ENCODE data around the gene FAM20C. TPM values are rescaled to one million over a fixed set of nuclear protein-coding genes. Genes with fewer than 3 reads are reported as not detected.
A peak's percentile ranks its signal among the peaks of the same experiment; 100 is the strongest.
"Not testable (repeated sequence)": the region's sequence is repeated elsewhere in the genome, so short reads cannot be mapped to it uniquely, and the experiment has no call there.

The FAM20C gene
- total RNA-seq, 2 donors from 2014 or later, result 32.5 to 106 TPM

DNA sequence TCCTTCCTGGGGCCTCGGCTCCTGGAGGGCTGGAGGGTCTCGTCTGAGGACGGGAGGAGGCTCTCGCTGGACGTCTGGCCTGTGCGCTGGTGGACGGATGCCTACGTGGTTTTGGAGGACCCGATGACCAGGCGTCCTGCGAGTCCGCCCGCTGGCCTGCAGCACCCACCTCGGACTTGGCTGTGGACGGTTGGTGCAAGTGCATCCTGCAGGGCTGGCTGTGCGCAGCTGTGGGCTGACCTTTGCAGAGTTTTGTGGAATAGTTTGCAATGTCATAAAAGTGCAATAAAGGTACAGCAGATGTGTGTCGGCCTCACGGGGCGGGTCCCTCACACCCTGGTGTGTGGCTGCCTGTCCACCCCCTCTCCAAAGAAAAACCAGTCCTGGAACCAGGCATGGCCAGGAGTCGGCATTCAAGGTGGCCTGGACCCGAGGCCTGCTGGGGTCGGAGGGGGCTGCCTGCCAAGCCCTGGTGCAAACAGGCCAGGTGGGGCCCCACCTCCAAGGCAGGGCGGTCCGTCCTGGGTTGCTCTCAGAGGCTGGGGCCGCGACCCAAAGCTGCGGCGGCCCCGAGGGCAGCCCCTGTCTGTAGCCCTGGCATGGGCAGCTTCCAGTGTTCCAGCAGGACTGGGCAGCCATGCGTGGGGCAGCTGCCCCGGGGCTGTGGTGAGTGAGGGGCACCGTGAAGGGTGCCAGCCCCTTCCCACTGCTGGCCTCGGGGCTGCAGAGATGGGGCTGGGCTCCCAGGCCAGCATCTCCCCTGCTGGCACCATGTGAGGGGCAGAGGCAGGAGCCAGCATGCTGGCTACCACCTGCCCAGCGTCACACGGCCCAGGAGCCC lies 68.3 kb downstream of the FAM20C start:
- H3K4me3 ChIP-seq, result no peak overlapping the region
- H3K27ac ChIP-seq, result no peak overlapping the region
- TF ChIP-seq, protein P1, sequence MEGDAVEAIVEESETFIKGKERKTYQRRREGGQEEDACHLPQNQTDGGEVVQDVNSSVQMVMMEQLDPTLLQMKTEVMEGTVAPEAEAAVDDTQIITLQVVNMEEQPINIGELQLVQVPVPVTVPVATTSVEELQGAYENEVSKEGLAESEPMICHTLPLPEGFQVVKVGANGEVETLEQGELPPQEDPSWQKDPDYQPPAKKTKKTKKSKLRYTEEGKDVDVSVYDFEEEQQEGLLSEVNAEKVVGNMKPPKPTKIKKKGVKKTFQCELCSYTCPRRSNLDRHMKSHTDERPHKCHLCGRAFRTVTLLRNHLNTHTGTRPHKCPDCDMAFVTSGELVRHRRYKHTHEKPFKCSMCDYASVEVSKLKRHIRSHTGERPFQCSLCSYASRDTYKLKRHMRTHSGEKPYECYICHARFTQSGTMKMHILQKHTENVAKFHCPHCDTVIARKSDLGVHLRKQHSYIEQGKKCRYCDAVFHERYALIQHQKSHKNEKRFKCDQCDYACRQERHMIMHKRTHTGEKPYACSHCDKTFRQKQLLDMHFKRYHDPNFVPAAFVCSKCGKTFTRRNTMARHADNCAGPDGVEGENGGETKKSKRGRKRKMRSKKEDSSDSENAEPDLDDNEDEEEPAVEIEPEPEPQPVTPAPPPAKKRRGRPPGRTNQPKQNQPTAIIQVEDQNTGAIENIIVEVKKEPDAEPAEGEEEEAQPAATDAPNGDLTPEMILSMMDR (IDR thresholded peaks at IDR 0.05), result no peak
- H3K36me3 ChIP-seq, result peaks cover 50% of the 10 kb centered on the region
- H3K9me3 ChIP-seq, result peaks cover 4% of the 10 kb centered on the region
- ATAC-seq (ENCODE audit: insufficient number of reproducible peaks, low FRiP score, low read depth) (no peak), DNase-seq (ENCODE audit: low spot score) (no peak)
- H3K4me1 ChIP-seq (ENCODE audit: control insufficient read depth in 1 of 2, low read depth in 2 of 2), result no peaks in the 10 kb centered on the region
- H3K27me3 ChIP-seq (replicated peaks; ENCODE audit: insufficient read depth), result no peaks in the 10 kb centered on the region

DNA sequence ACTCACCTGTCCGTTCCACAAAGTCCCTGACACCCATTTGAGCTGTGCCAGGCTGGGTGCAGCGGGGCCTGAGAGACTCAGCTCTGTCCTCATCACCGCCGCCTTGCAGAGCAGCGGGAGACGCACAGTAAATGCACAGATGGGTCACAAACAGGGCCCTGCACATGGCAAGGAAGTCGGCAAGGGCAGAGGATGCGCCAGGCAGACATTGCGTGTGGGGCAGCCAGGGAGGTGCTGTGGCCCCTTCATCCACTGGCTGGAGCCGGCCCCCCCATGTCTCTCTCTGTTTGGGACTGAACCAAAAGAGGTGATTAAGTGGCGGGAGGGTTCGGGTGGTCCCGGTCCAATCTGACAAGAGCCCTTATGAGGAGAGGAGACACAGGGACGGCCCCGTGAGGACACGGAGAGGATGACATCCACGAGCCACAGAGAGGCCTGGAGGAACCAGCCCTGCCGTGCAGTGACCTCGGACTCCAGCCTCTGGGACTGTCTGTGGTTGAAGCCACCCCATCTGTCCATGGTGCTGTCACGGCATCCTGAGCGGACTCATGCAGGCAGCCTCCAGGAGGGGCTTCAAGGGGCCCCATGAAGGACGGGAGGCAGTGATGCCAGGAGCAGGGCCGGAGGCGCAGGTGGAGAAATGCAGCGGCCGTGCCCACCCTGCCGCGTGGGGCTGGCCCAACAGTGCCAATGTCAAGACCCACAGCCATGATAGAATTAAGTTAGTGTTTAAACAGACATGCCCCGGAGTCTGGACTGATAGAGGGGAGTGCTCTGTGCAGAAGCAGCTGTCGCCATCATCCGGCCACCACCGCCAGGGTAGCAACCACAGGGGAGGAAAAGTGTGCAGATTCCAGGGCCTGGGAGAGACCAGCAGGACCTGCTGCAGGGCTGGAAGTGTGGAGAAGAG lies 69.2 kb downstream of the FAM20C start:
- DNase-seq (ENCODE audit: low spot score) (no peak), ATAC-seq (ENCODE audit: insufficient number of reproducible peaks, low FRiP score, low read depth) (no peak)
- H3K36me3 ChIP-seq, result peaks cover 41% of the 10 kb centered on the region
- H3K9me3 ChIP-seq, result peaks cover 4% of the 10 kb centered on the region
- no peak overlapping the region for H3K27ac ChIP-seq
- TF ChIP-seq, protein P1 (IDR thresholded peaks at IDR 0.05), result no peak
- H3K27me3 ChIP-seq (replicated peaks; ENCODE audit: insufficient read depth), result no peaks in the 10 kb centered on the region
- no peaks in the 10 kb centered on the region for H3K4me1 ChIP-seq (ENCODE audit: control insufficient read depth in 1 of 2, low read depth in 2 of 2)
- H3K4me3 ChIP-seq, result no peak overlapping the region

DNA sequence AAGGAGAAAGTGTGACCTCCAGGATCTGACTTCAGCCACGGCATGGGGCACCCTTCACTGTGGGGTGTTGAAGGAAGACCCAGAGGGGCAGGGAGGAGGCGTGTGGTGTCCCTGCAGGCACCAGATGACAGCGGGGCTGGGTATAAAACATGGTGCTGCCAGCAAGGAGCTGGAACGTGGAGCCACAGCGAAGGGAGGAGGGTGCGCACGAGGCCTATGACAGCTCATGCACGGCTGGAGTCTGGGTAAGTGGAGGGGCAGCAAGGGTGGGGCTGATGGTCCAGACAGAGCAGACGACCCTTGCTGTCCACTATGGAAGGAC lies 69.8 kb downstream of the FAM20C start:
- TF ChIP-seq, protein P1 (IDR thresholded peaks at IDR 0.05), result no peak
- no peak overlapping the region for H3K27ac ChIP-seq
- DNase-seq (ENCODE audit: low spot score) (no peak), ATAC-seq (ENCODE audit: insufficient number of reproducible peaks, low FRiP score, low read depth) (no peak)
- no peaks in the 10 kb centered on the region for H3K27me3 ChIP-seq (replicated peaks; ENCODE audit: insufficient read depth)
- H3K9me3 ChIP-seq, result peaks cover 4% of the 10 kb centered on the region
- no peak overlapping the region for H3K4me3 ChIP-seq
- H3K4me1 ChIP-seq (ENCODE audit: control insufficient read depth in 1 of 2, low read depth in 2 of 2), result no peaks in the 10 kb centered on the region
- peaks cover 35% of the 10 kb centered on the region for H3K36me3 ChIP-seq

DNA sequence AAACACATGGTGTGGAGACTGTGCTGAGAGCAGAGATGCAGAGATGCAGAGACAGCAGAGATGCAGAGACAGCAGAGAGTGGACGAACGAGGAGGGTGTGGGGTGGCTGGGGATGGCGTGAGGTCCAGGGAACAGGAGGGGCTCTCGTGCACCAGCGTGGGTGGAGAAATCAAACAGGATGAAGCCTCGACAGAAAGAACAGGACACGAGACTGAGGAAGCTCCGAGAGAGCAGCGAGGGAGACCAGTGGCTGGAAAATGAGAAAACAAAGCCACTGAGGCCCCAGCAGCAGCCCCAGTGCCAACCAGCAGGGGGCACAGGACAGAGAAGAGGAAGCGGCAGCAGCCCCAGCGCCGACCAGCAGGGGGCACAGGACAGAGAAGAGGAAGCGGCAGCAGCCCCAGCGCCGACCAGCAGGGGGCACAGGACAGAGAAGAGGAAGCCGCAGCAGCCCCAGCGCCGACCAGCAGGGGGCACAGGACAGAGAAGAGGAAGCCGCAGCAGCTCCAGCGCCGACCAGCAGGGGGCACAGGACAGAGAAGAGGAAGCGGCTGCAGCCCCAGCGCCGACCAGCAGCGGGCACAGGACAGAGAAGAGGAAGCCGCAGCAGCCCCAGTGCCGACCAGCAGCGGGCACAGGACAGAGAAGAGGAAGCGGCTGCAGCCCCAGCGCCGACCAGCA lies 70.4 kb downstream of the FAM20C start:
- H3K4me3 ChIP-seq; H3K9me3 ChIP-seq; DNase-seq (ENCODE audit: low spot score); H3K27ac ChIP-seq; H3K27me3 ChIP-seq (replicated peaks; ENCODE audit: insufficient read depth); ATAC-seq (ENCODE audit: insufficient number of reproducible peaks, low FRiP score, low read depth); H3K4me1 ChIP-seq (ENCODE audit: control insufficient read depth in 1 of 2, low read depth in 2 of 2): not testable (repeated sequence)
- H3K36me3 ChIP-seq, result peaks cover 32% of the 10 kb centered on the region
- TF ChIP-seq, protein P1 (IDR thresholded peaks at IDR 0.05), result peak; percentile 38
